ENCODE data around the gene RAB4B. TPM values are rescaled to one million over a fixed set of nuclear protein-coding genes. Genes with fewer than 3 reads are reported as not detected.

The RAB4B gene
- total RNA-seq, 2 experiments from 2014 or later = 26.6 to 26.9 TPM

DNA sequence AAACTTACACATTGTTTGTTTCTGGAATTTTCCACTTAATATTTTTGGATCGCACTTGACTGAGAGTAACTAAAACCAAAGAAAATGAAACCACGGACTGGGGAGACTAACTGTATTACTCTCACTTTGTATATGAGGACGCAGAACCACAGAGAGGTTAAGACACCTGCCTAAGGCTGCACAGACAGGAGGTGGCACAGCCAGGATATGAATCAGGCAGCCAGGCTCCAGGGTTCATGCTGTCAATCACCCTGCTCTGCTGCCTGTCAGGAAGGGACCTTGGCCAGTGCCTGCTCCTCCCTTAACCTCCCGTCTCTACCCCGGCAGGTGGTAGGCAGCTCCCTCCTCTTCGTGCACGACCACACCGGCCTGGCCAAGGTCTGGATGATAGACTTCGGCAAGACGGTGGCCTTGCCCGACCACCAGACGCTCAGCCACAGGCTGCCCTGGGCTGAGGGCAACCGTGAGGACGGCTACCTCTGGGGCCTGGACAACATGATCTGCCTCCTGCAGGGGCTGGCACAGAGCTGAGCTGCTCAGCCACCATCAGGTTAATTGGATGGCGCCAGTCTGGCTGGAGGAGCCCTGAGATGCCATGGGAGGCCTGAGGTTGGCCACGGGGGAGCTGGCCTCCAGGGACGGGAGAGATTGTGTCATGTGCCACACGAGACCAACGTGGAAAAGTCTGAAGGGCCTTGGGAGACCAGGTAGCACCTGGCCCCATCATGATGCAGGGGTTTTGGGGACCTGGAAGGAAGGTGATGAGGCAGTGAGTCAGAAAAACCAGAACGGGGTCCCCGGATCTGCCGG is 38.8 kb upstream of the RAB4B start:
- H3K36me3 ChIP-seq (ENCODE audit: insufficient read depth, low read length) = peaks cover 33% of the 10 kb centered on the region
- H3K36me3 Mint-ChIP-seq (ENCODE audit: low read depth) = peaks cover 36% of the 10 kb centered on the region
- no peak overlapping the region for H3K4me3 ChIP-seq (ENCODE audit: low read length)
- no peaks in the 10 kb centered on the region for H3K9me3 ChIP-seq (ENCODE audit: control insufficient read depth in 1 of 2, insufficient read depth in 1 of 2, low read length in 2 of 2)
- H3K4me1 Mint-ChIP-seq (ENCODE audit: low read depth) = no peaks in the 10 kb centered on the region
- no peak overlapping the region for H3K27ac ChIP-seq (ENCODE audit: low read depth in 1 of 2, low read length in 2 of 2)
- TF ChIP-seq, protein P1, sequence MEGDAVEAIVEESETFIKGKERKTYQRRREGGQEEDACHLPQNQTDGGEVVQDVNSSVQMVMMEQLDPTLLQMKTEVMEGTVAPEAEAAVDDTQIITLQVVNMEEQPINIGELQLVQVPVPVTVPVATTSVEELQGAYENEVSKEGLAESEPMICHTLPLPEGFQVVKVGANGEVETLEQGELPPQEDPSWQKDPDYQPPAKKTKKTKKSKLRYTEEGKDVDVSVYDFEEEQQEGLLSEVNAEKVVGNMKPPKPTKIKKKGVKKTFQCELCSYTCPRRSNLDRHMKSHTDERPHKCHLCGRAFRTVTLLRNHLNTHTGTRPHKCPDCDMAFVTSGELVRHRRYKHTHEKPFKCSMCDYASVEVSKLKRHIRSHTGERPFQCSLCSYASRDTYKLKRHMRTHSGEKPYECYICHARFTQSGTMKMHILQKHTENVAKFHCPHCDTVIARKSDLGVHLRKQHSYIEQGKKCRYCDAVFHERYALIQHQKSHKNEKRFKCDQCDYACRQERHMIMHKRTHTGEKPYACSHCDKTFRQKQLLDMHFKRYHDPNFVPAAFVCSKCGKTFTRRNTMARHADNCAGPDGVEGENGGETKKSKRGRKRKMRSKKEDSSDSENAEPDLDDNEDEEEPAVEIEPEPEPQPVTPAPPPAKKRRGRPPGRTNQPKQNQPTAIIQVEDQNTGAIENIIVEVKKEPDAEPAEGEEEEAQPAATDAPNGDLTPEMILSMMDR (IDR thresholded peaks at IDR 0.05) = no peak
- no peaks in the 10 kb centered on the region for H3K4me1 ChIP-seq (ENCODE audit: insufficient read depth, low read length)
- H3K9me3 Mint-ChIP-seq = no peaks in the 10 kb centered on the region
- intact Hi-C loops (cut with DNase I, micrococcal nuclease) = no loop called here
- POLR2A ChIA-PET = interaction anchor here (1.1 kb wide), 1 partner anchor 23 kb away, joined by 3 read pairs; no protein-coding TSS in a partner anchor
- no peak overlapping the region for H3K4me3 Mint-ChIP-seq
- DNase-seq = no peak
- CTCF ChIA-PET = no interaction called here
- H3K27me3 ChIP-seq (ENCODE audit: control insufficient read depth in 1 of 2, insufficient read depth in 2 of 2, low read length in 2 of 2) = no peaks in the 10 kb centered on the region
- H3K27me3 Mint-ChIP-seq = no peaks in the 10 kb centered on the region
- H3K27ac Mint-ChIP-seq = no peak overlapping the region
- no peak for ATAC-seq (ENCODE audit: poor library complexity)

DNA sequence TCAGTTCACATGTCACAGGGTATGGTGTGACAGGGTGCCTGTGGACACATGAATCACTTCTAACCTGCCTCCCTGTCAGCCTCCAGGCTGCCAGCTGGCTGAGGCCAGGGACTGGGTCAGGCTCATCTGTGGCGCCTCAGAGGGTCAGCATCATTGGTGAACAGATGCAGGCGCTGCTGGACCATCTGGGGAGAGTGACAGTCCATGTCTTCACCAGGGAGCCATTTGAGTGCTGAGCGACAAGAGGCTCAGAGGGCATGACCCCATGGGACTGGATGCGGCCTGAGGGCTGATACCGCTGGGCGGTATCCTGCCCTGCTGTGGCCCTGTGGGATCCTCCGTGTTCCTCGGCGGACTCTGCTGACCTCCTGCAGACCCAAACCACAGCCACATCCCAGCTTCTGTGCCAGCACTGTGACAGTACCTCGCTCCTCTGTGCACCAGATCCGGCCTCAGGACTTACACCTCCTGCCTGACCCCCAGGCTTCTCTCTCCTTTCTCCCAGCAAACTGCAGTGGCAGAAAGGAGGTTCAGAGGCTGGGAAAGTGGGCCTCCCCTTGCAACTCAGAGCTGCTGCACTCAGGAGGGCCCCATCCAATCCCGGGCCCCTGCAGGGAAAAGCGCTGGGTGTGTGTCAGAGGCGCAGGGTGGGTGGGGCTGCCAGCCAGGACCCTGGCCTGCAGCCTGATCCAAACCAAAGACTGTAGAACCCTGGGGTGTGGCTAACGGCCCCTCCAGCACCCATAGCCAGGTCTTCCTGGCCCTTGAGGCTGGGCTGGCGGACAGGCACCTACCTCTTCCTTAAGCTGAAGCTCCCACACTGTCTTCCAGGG is 38.0 kb upstream of the RAB4B start:
- intact Hi-C loops (cut with DNase I, micrococcal nuclease) = no loop called here
- POLR2A ChIA-PET = no interaction called here
- H3K36me3 ChIP-seq (ENCODE audit: insufficient read depth, low read length) = peaks cover 26% of the 10 kb centered on the region
- H3K4me1 ChIP-seq (ENCODE audit: insufficient read depth, low read length) = no peaks in the 10 kb centered on the region
- CTCF ChIA-PET = interaction anchor here (0.5 kb wide), 1 partner anchor 29 kb away, joined by 4 read pairs; no protein-coding TSS in a partner anchor
- DNase-seq (no peak), ATAC-seq (ENCODE audit: poor library complexity) (no peak)
- no peak overlapping the region for H3K4me3 Mint-ChIP-seq
- no peak overlapping the region for H3K27ac ChIP-seq (ENCODE audit: low read depth in 1 of 2, low read length in 2 of 2)
- H3K27ac Mint-ChIP-seq = no peak overlapping the region
- no peaks in the 10 kb centered on the region for H3K4me1 Mint-ChIP-seq (ENCODE audit: low read depth)
- H3K36me3 Mint-ChIP-seq (ENCODE audit: low read depth) = peaks cover 28% of the 10 kb centered on the region
- H3K9me3 Mint-ChIP-seq = no peaks in the 10 kb centered on the region
- no peaks in the 10 kb centered on the region for H3K27me3 Mint-ChIP-seq
- no peak overlapping the region for H3K4me3 ChIP-seq (ENCODE audit: low read length)
- H3K9me3 ChIP-seq (ENCODE audit: control insufficient read depth in 1 of 2, insufficient read depth in 1 of 2, low read length in 2 of 2) = no peaks in the 10 kb centered on the region
- TF ChIP-seq, protein P1 (IDR thresholded peaks at IDR 0.05) = no peak
- no peaks in the 10 kb centered on the region for H3K27me3 ChIP-seq (ENCODE audit: control insufficient read depth in 1 of 2, insufficient read depth in 2 of 2, low read length in 2 of 2)

DNA sequence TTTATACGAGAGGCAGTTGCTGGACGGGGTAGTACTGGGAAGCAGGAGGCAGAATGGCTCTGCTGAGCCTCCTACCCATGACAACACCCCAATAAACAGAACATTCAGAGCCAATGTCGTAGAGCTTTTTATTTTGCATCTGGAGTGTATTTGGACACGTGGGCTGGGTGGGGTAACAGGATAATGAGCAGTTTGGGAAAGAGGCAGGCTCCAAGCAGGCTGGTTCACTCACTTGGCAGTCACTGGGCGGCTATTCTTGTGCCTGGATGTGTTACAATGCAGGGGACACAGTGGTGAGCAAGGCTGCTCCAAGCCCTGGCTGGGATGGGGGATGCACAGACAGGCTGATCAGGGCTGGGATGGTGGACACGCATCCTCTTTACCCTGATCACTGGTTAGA is 37.3 kb upstream of the RAB4B start:
- no peaks in the 10 kb centered on the region for H3K4me1 Mint-ChIP-seq (ENCODE audit: low read depth)
- no peaks in the 10 kb centered on the region for H3K9me3 Mint-ChIP-seq
- ChIA-PET POLR2A (no interaction called here), CTCF (interaction anchor here (0.5 kb wide), 1 partner anchor 30 kb away, joined by 4 read pairs; no protein-coding TSS in a partner anchor)
- no peaks in the 10 kb centered on the region for H3K4me1 ChIP-seq (ENCODE audit: insufficient read depth, low read length)
- no peaks in the 10 kb centered on the region for H3K9me3 ChIP-seq (ENCODE audit: control insufficient read depth in 1 of 2, insufficient read depth in 1 of 2, low read length in 2 of 2)
- no peak overlapping the region for H3K27ac ChIP-seq (ENCODE audit: low read depth in 1 of 2, low read length in 2 of 2)
- H3K4me3 Mint-ChIP-seq = no peak overlapping the region
- no peaks in the 10 kb centered on the region for H3K27me3 Mint-ChIP-seq
- intact Hi-C loops (cut with DNase I, micrococcal nuclease) = no loop called here
- H3K36me3 Mint-ChIP-seq (ENCODE audit: low read depth) = peaks cover 22% of the 10 kb centered on the region
- ATAC-seq (ENCODE audit: poor library complexity) (no peak), DNase-seq (no peak)
- TF ChIP-seq, protein P1 (IDR thresholded peaks at IDR 0.05) = no peak
- no peak overlapping the region for H3K4me3 ChIP-seq (ENCODE audit: low read length)
- peaks cover 20% of the 10 kb centered on the region for H3K36me3 ChIP-seq (ENCODE audit: insufficient read depth, low read length)
- H3K27me3 ChIP-seq (ENCODE audit: control insufficient read depth in 1 of 2, insufficient read depth in 2 of 2, low read length in 2 of 2) = no peaks in the 10 kb centered on the region
- no peak overlapping the region for H3K27ac Mint-ChIP-seq
